HL-60 (cell line): ENCODE results near the gene HPS5.

Experiments
- CTCF ChIP-seq: IDR thresholded peaks from one replicate; pipeline ENCODE4 v1.5.1; 2011; ENCODE audit warnings: low read length, control low read depth, inconsistent platforms; ENCODE audit not compliant: insufficient read depth
- GABPA ChIP-seq: IDR thresholded peaks from 2 replicates; pipeline ENCODE4 v1.6.1; 2012; ENCODE audit warnings: low read depth
- POLR2AphosphoS5 ChIP-seq: IDR thresholded peaks from 2 replicates; pipeline ENCODE4 v1.6.1; 2012; ENCODE audit warnings: low read depth
- REST ChIP-seq: IDR thresholded peaks from 2 replicates; pipeline ENCODE4 v1.6.1; 2012; ENCODE audit warnings: low read depth; ENCODE audit not compliant: insufficient replicate concordance
- SPI1 ChIP-seq: IDR thresholded peaks from 2 replicates; pipeline ENCODE4 v1.6.1; 2012; ENCODE audit warnings: low read depth, mild to moderate bottlenecking, borderline replicate concordance

- TF ChIP-seq CTCF (no peak), GABPA (no peak), SPI1 (no peak), REST (no peak), POLR2AphosphoS5 (no peak)
Measured at GRCh38 chr11:18307461-18308139, 14.3 kb downstream of the HPS5 start.
